ENCODE results near the gene WFS1.

WFS1 gene

GRCh38 chr4:6322067-6322760 lies 52.6 kb downstream of the WFS1 start:
- H3K9ac ChIP-seq (ENCODE audit: low read depth, low read length) = no peak overlapping the region
- H3K36me3 ChIP-seq (ENCODE audit: insufficient read depth, low read length) = no peaks in the 10 kb centered on the region
- 92% methylated on average over 23 of the region's 23 CpGs for WGBS
- no peak overlapping the region for H3K27ac ChIP-seq (ENCODE audit: low read depth, low read length)
- H3K4me3 ChIP-seq (ENCODE audit: low read length) = no peak overlapping the region
- H3K9me3 ChIP-seq (ENCODE audit: insufficient read depth, low read depth, low read length) = 0 out of 2 replicates have a peak, but pooled peaks cover 5% of the 10 kb centered on the region
- H3K4me1 ChIP-seq (ENCODE audit: insufficient read depth, low read length) = no peaks in the 10 kb centered on the region
- no peaks in the 10 kb centered on the region for H3K27me3 ChIP-seq (ENCODE audit: insufficient read depth, low read length)

DNA sequence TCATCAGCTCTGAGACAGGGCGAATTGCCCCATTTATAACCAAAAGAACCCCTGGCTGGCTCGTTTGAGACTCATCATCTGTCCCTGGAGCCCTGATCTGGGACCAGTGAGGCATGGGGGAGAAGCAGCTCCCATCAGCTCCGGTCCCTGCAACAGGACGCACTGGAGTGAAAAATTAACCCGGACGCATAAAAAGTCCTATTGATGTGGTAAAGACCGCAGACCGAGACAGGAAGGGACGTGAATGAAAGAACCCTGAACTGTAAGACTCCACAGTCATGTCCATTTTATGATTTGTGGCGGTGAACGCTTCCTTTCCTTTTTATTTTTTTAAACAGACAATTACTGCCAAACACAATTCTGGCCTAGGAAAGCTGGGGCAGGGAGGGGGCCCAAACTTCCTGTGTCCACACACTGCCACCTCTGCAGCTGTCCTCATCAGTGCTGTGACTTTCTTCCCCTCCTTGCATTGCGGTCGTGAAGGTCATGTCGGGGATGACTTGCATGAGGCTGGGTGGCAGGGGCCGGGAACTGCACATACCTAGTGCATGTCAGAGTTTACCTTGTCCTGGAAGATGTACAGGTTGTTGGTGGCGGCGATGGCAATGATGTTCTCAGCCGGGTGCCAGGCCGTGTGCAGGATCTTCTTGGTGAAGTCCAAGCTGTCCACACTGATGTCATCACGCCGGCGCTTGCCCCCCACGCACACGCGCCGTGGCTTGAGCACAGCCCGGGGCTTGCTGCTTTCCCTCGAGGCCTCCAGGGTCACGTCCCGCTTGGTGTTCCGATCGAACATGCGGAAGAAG lies 53.3 kb downstream of the WFS1 start:
- H3K4me1 ChIP-seq (ENCODE audit: insufficient read depth, low read length) = no peaks in the 10 kb centered on the region
- H3K9ac ChIP-seq (ENCODE audit: low read depth, low read length) = no peak overlapping the region
- WGBS = 90% methylated on average over 33 of the region's 33 CpGs
- no peaks in the 10 kb centered on the region for H3K36me3 ChIP-seq (ENCODE audit: insufficient read depth, low read length)
- 0 out of 2 replicates have a peak, but pooled peaks cover 5% of the 10 kb centered on the region for H3K9me3 ChIP-seq (ENCODE audit: insufficient read depth, low read depth, low read length)
- no peaks in the 10 kb centered on the region for H3K27me3 ChIP-seq (ENCODE audit: insufficient read depth, low read length)
- H3K4me3 ChIP-seq (ENCODE audit: low read length) = no peak overlapping the region
- no peak overlapping the region for H3K27ac ChIP-seq (ENCODE audit: low read depth, low read length)

DNA sequence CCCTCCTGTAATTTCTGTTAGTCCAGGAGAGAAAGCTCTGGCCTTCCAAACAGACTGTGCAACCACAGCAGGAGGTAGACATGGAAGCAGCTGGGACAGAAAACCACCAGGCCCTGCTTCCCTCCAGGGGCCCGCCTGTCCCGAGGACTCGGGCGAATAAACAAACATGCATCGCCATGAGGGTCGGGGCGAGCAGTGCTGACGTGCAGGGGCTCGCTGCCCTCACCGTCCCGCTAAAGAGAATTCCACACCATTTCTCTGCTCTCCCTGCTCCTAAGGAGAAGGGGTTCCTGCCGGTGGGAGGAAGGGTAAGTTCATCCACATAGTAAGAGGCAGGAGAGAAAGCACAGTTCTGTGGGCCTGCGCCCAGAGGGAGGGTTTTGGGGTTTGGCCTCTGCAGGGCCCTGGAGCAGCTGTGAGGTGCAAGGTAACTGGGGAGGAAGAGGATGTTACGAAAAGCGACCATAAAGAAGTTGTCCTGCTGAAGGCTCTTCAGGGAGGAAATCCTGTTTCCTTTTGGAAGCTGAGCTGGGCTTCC lies 54.9 kb downstream of the WFS1 start:
- 89% methylated on average over 15 of the region's 15 CpGs for WGBS
- Histone ChIP-seq H3K4me1 (ENCODE audit: insufficient read depth, low read length) (no peaks in the 10 kb centered on the region), H3K36me3 (ENCODE audit: insufficient read depth, low read length) (no peaks in the 10 kb centered on the region), H3K9me3 (ENCODE audit: insufficient read depth, low read depth, low read length) (0 out of 2 replicates have a peak, but pooled peaks cover 5% of the 10 kb centered on the region), H3K27ac (ENCODE audit: low read depth, low read length) (no peak overlapping the region), H3K9ac (ENCODE audit: low read depth, low read length) (no peak overlapping the region), H3K4me3 (ENCODE audit: low read length) (no peak overlapping the region), H3K27me3 (ENCODE audit: insufficient read depth, low read length) (no peaks in the 10 kb centered on the region)

- 64% methylated on average over 21 of the region's 22 CpGs for WGBS
- no peaks in the 10 kb centered on the region for H3K4me1 ChIP-seq (ENCODE audit: insufficient read depth, low read length)
- H3K27ac ChIP-seq (ENCODE audit: low read depth, low read length) = no peak overlapping the region
- 0 out of 2 replicates have a peak, but pooled peaks cover 2% of the 10 kb centered on the region for H3K9me3 ChIP-seq (ENCODE audit: insufficient read depth, low read depth, low read length)
- H3K9ac ChIP-seq (ENCODE audit: low read depth, low read length) = no peak overlapping the region
- no peak overlapping the region for H3K4me3 ChIP-seq (ENCODE audit: low read length)
- no peaks in the 10 kb centered on the region for H3K27me3 ChIP-seq (ENCODE audit: insufficient read depth, low read length)
- H3K36me3 ChIP-seq (ENCODE audit: insufficient read depth, low read length) = no peaks in the 10 kb centered on the region
Observed at GRCh38 chr4:6324999-6325787, 55.5 kb downstream of the WFS1 start.

GRCh38 chr4:6325788-6326290 lies 56.2 kb downstream of the WFS1 start:
- no peaks in the 10 kb centered on the region for H3K27me3 ChIP-seq (ENCODE audit: insufficient read depth, low read length)

GRCh38 chr4:6326312-6327060 lies 56.8 kb downstream of the WFS1 start:
- H3K27me3 ChIP-seq (ENCODE audit: insufficient read depth, low read length) = no peaks in the 10 kb centered on the region
- no peaks in the 10 kb centered on the region for H3K9me3 ChIP-seq (ENCODE audit: insufficient read depth, low read depth, low read length)
- H3K4me3 ChIP-seq (ENCODE audit: low read length) = no peak overlapping the region
- H3K36me3 ChIP-seq (ENCODE audit: insufficient read depth, low read length) = no peaks in the 10 kb centered on the region
- 95% methylated on average over 28 of the region's 28 CpGs for WGBS
- no peak overlapping the region for H3K9ac ChIP-seq (ENCODE audit: low read depth, low read length)
- no peaks in the 10 kb centered on the region for H3K4me1 ChIP-seq (ENCODE audit: insufficient read depth, low read length)
- H3K27ac ChIP-seq (ENCODE audit: low read depth, low read length) = no peak overlapping the region

More at GRCh38 chr4:6325788-6326290, 56.2 kb downstream of the WFS1 start:
- Histone ChIP-seq H3K4me1 (ENCODE audit: insufficient read depth, low read length) (no peaks in the 10 kb centered on the region), H3K36me3 (ENCODE audit: insufficient read depth, low read length) (no peaks in the 10 kb centered on the region), H3K9ac (ENCODE audit: low read depth, low read length) (no peak overlapping the region), H3K4me3 (ENCODE audit: low read length) (no peak overlapping the region), H3K9me3 (ENCODE audit: insufficient read depth, low read depth, low read length) (no peaks in the 10 kb centered on the region), H3K27ac (ENCODE audit: low read depth, low read length) (no peak overlapping the region)
- 85% methylated on average over 14 of the region's 14 CpGs for WGBS

DNA sequence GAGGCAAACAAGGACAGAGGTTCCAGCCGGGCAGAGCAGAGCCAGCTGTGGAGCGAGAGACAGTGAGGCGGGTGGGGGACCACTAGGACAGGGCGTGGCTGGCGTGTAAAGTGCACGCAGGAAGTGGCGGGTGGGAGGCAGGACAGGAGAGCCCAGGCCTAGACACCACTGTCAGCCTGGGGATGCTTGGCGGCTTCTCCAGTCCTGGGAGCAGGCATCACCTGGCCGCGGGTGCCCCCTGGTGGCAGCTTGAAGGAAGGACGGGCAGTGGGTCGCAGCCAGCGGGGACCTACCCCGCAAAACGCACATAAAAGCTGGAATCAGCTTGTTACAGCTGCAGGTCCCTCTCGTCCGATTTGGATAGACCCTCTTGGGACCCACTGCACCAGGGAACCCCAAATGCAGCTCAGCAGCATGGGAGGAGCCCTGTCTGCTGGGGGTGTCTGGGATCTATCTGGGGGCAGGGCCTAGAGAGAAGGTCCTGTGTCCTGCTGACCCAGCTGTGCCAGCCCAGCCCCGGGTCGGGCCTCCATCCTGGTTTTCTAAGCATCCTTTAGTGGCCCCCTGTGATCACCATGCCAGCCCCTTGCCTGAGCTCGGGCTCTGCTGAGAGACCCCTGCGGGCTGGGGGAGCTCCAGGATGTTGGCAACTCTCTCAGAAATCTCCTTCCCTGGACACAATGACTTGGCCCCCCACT lies 57.7 kb downstream of the WFS1 start:
- H3K4me3 ChIP-seq (ENCODE audit: low read length) = no peak overlapping the region
- no peak overlapping the region for H3K27ac ChIP-seq (ENCODE audit: low read depth, low read length)

DNA sequence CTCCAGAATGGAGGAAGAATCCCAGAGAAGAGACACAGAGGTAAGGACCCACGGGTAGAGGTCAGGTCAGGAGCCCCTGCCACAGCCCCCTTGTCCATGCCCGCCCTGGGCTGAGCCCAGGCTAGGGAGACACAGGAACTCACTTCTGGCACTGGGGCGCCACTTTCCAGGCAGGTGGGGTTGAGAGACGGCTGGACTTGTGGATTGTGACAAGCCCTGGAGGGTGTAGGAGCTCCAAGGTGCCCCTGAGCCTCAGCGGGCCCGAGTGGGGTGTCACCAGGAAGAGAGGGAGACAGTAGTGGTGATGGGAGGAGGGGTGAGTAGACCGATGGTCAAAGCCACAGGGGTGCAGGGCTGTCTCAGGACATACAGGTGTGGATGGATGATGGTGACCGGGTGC lies 58.9 kb downstream of the WFS1 start:
- no peak overlapping the region for H3K27ac ChIP-seq (ENCODE audit: low read depth, low read length)
- H3K36me3 ChIP-seq (ENCODE audit: insufficient read depth, low read length) = no peaks in the 10 kb centered on the region
- H3K9me3 ChIP-seq (ENCODE audit: insufficient read depth, low read depth, low read length) = no peaks in the 10 kb centered on the region
- no peaks in the 10 kb centered on the region for H3K4me1 ChIP-seq (ENCODE audit: insufficient read depth, low read length)
- WGBS = 91% methylated on average over 8 of the region's 8 CpGs
- no peak overlapping the region for H3K4me3 ChIP-seq (ENCODE audit: low read length)
- H3K9ac ChIP-seq (ENCODE audit: low read depth, low read length) = no peak overlapping the region
- H3K27me3 ChIP-seq (ENCODE audit: insufficient read depth, low read length) = no peaks in the 10 kb centered on the region

More for the DNA sequence above, 57.7 kb downstream of the WFS1 start:
- H3K4me1 ChIP-seq (ENCODE audit: insufficient read depth, low read length) = no peaks in the 10 kb centered on the region
- no peaks in the 10 kb centered on the region for H3K36me3 ChIP-seq (ENCODE audit: insufficient read depth, low read length)
- no peaks in the 10 kb centered on the region for H3K9me3 ChIP-seq (ENCODE audit: insufficient read depth, low read depth, low read length)
- WGBS = 24% methylated on average over 21 of the region's 21 CpGs
- no peaks in the 10 kb centered on the region for H3K27me3 ChIP-seq (ENCODE audit: insufficient read depth, low read length)
- H3K9ac ChIP-seq (ENCODE audit: low read depth, low read length) = no peak overlapping the region

- Histone ChIP-seq H3K36me3 (ENCODE audit: insufficient read depth, low read length) (no peaks in the 10 kb centered on the region), H3K4me1 (ENCODE audit: insufficient read depth, low read length) (no peaks in the 10 kb centered on the region), H3K9ac (ENCODE audit: low read depth, low read length) (no peak overlapping the region), H3K4me3 (ENCODE audit: low read length) (no peak overlapping the region), H3K9me3 (ENCODE audit: insufficient read depth, low read depth, low read length) (peaks cover 6% of the 10 kb centered on the region; the same call in 1 of the 2 replicates), H3K27ac (ENCODE audit: low read depth, low read length) (no peak overlapping the region), H3K27me3 (ENCODE audit: insufficient read depth, low read length) (no peaks in the 10 kb centered on the region)
- WGBS = 91% methylated on average over 28 of the region's 28 CpGs
Observed at GRCh38 chr4:6329478-6330383, 60.1 kb downstream of the WFS1 start.
